Activated T-cell treated with anti-CD3 and anti-CD28 coated beads, Interleukin-2, amount 50 U/mL, for 72 hours (primary cell): ENCODE data around the gene SIX3. TPM values are rescaled to one million over a fixed set of nuclear protein-coding genes. Genes with fewer than 3 reads are reported as not detected.

ENCODE experiments used
- ATAC-seq, 2 donors: fragments of 150-1000 bp; cut with Tn5 transposase; replicated peaks in 1 of 2; 2 replicates each; pipeline ENCODE4 v1.10.0; 2021; ENCODE audit warnings: moderate library complexity in 2 of 2, mild to moderate bottlenecking in 1 of 2
- DNase-seq, 2 donors: peaks; one replicate each; pipeline ENCODE4 v3.0.0; 2021 to 2022; ENCODE audit warnings: mixed read lengths in 1 of 2
- H3K27ac Mint-ChIP-seq: one replicate; pipeline ENCODE4 v1.8.0; 2022; ENCODE audit warnings: mild to moderate bottlenecking, moderate library complexity, mixed read lengths
- H3K27me3 Mint-ChIP-seq: one replicate; pipeline ENCODE4 v1.8.0; 2022; ENCODE audit warnings: low read depth, mixed read lengths
- H3K36me3 Mint-ChIP-seq, 2 donors: one replicate each; pipeline ENCODE4 v1.8.0; 2022; ENCODE audit warnings: mixed read lengths in 2 of 2, mild to moderate bottlenecking in 1 of 2; ENCODE audit not compliant: insufficient read depth in 2 of 2
- H3K4me1 Mint-ChIP-seq: one replicate; pipeline ENCODE4 v1.8.0; 2022; ENCODE audit warnings: low read depth, mixed read lengths
- H3K4me3 Mint-ChIP-seq, 2 donors: one replicate each; pipeline ENCODE4 v1.8.0; 2022; ENCODE audit warnings: mild to moderate bottlenecking in 2 of 2, mixed read lengths in 2 of 2, moderate library complexity in 2 of 2
- H3K9me3 Mint-ChIP-seq, 2 donors: one replicate each; pipeline ENCODE4 v1.8.0; 2022; ENCODE audit warnings: mixed read lengths in 2 of 2
- total RNA-seq, 2 donors: library from RNA; stranded (reverse); gene quantifications; one replicate each; pipeline ENCODE4 v1.2.3, GENCODE V29; 2022

SIX3 gene
- total RNA-seq, 2 donors from 2014 or later: not detected

DNA sequence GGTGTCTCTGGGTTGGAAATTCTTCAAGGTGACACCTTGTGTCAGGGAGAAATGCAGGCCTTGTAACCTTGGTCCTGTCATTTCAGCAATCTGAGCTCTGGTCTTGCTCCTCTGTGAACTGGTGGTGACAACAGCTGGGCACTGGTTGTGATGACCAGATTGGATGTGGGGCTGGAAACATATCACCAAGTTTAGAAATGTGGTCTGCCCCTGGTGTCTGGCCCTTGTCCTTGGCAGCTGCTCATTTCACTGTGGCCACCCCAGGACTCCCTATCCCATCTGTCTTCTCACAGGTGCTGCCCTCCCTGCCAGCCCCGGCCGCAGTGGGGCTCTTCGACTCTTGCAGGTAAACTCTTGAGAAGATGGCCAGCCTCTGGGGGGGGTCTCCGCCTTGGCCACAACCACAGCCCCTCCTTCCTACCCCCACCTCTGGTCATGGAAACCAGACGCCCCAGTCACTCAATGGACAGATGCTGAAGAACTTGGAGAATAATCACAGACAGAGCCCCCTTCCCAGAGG, 20.7 kb downstream of the SIX3 start:
- Mint-ChIP-seq H3K36me3 (no peaks in the 10 kb centered on the region), H3K9me3 (no peaks in the 10 kb centered on the region), H3K27ac (no peak overlapping the region), H3K27me3 (peaks cover 40% of the 10 kb centered on the region), H3K4me3 (no peak overlapping the region), H3K4me1 (no peaks in the 10 kb centered on the region)
- no peak for DNase-seq
- no peak for ATAC-seq

DNA sequence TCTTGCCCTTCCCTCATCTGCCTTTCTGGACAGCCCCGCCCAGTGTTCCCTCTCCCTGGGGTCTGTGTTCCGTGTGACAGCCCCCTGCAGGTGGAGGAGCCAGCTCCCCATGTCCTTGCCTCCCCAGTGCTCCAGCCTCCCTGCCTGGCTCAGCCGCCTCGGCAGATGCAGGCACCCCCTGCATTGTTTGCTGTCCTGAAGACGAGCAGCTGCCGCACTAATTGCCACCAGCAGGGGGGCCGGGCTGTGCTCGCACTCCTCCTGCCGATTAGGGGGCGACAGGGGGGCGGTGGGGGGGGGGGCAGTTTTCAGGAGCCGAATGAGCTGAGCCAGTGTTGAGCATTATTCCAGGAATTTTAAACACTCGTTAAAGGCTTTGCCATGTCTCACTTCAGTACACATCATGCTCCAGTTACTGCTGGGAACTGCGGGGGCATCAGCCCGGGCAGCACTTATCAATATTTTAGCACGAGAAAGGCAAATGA, 23.3 kb downstream of the SIX3 start:
- H3K9me3 Mint-ChIP-seq: no peaks in the 10 kb centered on the region
- H3K4me1 Mint-ChIP-seq: no peaks in the 10 kb centered on the region
- no peaks in the 10 kb centered on the region for H3K36me3 Mint-ChIP-seq
- H3K4me3 Mint-ChIP-seq: no peak overlapping the region
- H3K27me3 Mint-ChIP-seq: peaks cover 34% of the 10 kb centered on the region
- H3K27ac Mint-ChIP-seq: no peak overlapping the region
- DNase-seq: no peak
- no peak for ATAC-seq

DNA sequence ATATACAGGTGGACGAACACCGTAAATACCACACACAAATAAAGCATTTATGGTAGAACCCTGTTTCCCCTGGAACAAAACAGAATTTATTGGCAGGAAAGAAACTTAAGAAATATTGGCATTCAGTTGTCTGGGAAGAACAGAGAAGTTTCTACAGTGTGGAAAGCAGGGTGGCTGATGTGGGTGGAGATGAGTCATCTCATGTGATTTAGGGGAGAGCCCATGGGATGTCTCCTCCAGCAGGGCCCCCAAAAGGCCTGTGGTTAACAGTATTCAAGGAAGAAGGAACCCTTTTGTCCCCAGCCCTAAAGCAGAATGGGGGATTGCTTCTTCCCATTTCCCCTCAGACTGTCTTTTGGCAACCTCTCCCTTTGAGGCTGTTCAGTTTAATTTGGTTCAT, 24.2 kb downstream of the SIX3 start:
- no peak overlapping the region for H3K27ac Mint-ChIP-seq
- no peaks in the 10 kb centered on the region for H3K9me3 Mint-ChIP-seq
- ATAC-seq (no peak), DNase-seq (no peak)
- no peaks in the 10 kb centered on the region for H3K36me3 Mint-ChIP-seq
- H3K4me3 Mint-ChIP-seq: no peak overlapping the region
- H3K4me1 Mint-ChIP-seq: no peaks in the 10 kb centered on the region
- peaks cover 30% of the 10 kb centered on the region for H3K27me3 Mint-ChIP-seq

DNA sequence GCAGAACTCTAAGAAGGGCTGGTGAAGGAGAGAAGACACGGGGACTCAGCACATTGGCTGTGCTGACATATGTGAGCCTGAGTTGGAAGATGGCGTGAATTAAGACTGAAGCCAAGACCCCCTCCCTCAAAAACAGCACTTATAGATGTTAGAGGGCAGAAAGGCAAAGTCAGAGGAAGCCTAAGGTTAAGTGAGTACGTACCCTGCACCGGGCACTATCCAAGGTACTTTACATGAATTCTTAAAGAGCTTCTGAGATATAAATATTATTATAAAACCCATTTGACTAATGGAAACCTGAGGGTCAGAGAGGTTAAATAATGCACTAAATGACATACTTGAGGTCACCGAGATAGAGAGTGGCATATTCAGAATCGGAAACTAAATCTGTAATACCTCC, 25.6 kb downstream of the SIX3 start:
- Mint-ChIP-seq H3K27me3 (peaks cover 19% of the 10 kb centered on the region), H3K4me1 (no peaks in the 10 kb centered on the region), H3K36me3 (no peaks in the 10 kb centered on the region), H3K4me3 (no peak overlapping the region), H3K27ac (no peak overlapping the region), H3K9me3 (no peaks in the 10 kb centered on the region)
- ATAC-seq (no peak), DNase-seq (no peak)

DNA sequence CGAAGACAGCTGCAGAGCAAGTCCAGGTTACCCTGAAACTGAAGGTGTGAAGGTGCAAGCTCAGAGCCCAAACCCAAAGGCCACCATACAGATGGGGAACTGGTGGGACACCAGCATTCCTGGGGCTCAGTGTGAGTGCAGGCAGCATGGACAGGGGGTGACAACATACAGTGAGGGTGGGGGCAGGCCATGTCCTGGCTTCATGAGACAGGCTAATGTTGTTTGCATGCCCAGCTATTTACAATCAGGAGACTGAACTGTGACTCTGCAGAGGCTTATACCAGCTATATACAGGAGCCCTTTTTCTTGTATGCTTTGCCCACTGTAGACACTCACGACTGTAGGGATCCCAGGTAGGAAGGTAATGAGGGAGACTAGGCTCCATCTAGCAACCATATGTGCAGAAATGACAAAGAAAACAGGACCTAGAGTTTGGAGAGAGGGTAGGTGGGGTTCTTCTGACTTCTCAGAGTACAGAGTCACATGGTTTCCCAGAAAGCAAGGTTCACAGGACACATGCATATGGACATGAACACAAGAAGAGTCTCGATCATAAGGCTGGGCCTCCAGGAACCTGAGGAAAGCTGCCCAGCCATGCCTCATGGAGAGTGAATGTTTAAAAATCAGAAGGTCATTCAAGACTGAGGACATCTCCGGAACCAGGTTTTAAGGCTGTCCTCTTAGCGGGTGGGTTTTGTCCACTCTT, 26.4 kb downstream of the SIX3 start:
- no peak for ATAC-seq
- H3K27ac Mint-ChIP-seq: no peak overlapping the region
- H3K36me3 Mint-ChIP-seq: no peaks in the 10 kb centered on the region
- peaks cover 17% of the 10 kb centered on the region for H3K27me3 Mint-ChIP-seq
- no peaks in the 10 kb centered on the region for H3K9me3 Mint-ChIP-seq
- H3K4me1 Mint-ChIP-seq: no peaks in the 10 kb centered on the region
- no peak overlapping the region for H3K4me3 Mint-ChIP-seq
- no peak for DNase-seq

DNA sequence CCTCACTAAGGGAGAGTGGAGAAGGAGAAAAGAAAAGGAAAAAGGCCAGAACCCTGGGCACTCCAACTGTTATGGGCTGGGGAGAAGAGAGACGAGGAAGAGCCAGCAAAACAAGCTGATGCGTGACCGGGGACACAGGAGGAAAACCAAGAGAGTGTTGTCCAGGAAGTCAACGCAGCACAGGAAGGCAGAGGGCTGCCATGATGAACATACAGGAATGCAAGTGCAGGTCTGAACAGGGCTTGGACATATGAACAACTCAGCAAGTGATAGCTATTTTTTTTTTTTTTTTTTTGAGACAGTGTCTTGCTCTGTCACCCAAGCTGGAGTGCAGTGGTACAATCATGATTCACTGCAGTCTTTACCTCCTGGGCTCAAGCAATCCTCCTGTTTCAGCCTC, 28.4 kb downstream of the SIX3 start:
- Mint-ChIP-seq H3K9me3 (no peaks in the 10 kb centered on the region), H3K27me3 (no peaks in the 10 kb centered on the region), H3K4me3 (no peak overlapping the region), H3K27ac (no peak overlapping the region), H3K36me3 (no peaks in the 10 kb centered on the region), H3K4me1 (no peaks in the 10 kb centered on the region)
- ATAC-seq (no peak), DNase-seq (no peak)

DNA sequence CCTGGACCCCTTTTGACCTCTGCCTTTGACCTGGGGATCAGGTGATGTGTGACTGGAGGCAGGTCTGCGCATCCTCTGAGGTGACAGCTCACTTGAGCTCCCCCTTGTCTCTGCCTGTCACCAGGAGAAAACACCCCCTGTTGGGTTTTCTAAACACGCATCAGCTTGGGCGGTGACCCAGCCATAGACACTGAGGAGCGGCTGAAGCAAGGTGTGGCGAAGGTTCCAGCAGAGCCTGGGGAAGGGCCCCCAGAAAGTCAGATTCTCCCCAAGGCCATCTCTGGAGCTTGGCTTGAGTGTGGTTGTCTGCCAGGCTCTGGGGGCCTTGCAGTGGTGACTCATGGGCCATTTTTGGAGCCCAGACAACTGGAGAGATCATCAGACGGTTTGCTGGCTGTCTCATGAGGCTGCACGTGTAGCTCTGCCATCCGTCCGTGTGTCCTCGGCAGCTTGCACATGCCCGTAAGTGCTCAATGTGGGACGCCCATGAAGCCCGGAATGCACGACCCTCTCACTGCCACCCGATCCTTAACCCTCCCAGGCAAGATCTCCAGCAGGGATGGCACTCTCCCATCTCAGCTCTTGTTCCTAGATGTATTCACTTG, 29.4 kb downstream of the SIX3 start:
- H3K4me3 Mint-ChIP-seq: no peak overlapping the region

DNA sequence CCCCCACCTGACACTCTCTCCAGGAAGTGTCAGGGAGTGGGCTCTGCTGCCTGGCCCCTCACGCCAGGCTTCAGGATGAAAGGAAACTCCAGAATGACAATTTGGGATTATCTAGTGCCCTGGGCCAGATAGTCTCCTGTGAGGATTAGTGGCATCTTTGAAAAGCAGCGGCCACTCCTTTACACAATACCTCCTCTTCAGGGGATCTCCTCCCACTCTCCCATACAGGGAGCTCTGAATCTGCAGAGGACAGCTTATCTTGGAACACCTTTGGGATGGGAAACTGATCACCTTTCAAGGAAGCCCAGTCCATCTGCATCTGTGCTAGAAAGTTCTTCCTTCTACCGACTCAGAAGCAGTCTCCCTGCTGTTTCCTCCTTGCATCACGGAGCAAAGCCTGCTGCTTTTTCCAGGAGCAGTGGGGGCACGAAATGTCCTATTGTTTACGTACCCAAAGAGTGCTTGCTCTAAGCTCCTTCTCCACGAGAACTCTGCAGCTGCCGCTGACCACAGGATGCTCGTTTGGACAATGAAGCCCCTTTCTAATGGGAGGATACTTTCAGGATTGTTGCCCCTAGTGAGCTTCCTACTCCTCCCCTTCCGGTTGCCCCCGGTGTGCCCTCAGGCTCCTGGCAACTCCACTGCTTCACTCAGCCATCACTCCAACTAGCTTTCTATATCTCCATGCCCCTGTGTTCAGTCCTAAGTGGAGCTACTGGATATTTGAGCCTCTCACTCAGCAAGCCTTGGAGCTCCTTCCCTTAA, 31.5 kb downstream of the SIX3 start:
- Mint-ChIP-seq H3K4me1 (no peaks in the 10 kb centered on the region), H3K9me3 (no peaks in the 10 kb centered on the region), H3K27me3 (peaks cover 11% of the 10 kb centered on the region), H3K4me3 (peak overlapping the region in 1 of 2 donors; percentile 17), H3K36me3 (no peaks in the 10 kb centered on the region), H3K27ac (no peak overlapping the region)
- ATAC-seq: no peak
- no peak for DNase-seq

More for the DNA sequence above, 29.4 kb downstream of the SIX3 start:
- Mint-ChIP-seq H3K9me3 (no peaks in the 10 kb centered on the region), H3K27ac (no peak overlapping the region), H3K4me1 (no peaks in the 10 kb centered on the region), H3K36me3 (no peaks in the 10 kb centered on the region), H3K27me3 (no peaks in the 10 kb centered on the region)
- ATAC-seq (no peak), DNase-seq (no peak)

DNA sequence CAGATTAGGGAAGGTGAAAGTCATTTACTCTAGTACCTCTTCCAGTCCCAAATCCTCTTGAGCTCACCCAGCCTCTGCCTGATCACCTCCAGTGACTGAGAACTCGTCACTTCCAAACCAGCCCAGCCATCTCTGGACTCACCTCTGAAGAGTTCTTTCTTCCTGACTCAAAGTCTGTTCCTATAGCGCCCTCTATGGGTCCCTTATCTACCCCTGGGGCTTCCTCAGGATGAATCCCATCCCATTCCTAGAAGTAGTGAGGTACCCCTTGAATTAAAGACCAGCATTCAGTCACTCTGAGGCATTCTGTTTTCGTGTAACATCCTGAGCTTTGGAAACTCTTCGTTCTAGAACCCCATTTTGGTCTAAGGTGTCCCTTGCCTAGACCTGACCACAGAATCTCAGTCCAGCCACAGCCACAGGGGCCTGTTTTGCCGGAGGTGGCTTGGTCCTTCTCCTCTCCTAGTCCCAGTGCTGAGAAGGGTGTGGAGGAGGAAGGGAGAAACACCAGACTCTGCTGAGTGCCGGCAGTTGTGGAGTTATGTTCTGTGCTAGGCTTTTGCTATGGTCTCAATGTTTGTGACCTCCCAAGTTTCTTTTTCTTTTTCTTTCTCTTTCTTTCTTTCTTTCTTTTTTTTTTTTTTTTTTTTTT, 32.7 kb downstream of the SIX3 start:
- Mint-ChIP-seq H3K27ac (no peak overlapping the region), H3K36me3 (no peaks in the 10 kb centered on the region), H3K27me3 (peaks cover 19% of the 10 kb centered on the region), H3K9me3 (no peaks in the 10 kb centered on the region), H3K4me3 (no peak overlapping the region), H3K4me1 (no peaks in the 10 kb centered on the region)
- peak in 1 of 2 donors; percentile 25 for DNase-seq
- no peak for ATAC-seq

DNA sequence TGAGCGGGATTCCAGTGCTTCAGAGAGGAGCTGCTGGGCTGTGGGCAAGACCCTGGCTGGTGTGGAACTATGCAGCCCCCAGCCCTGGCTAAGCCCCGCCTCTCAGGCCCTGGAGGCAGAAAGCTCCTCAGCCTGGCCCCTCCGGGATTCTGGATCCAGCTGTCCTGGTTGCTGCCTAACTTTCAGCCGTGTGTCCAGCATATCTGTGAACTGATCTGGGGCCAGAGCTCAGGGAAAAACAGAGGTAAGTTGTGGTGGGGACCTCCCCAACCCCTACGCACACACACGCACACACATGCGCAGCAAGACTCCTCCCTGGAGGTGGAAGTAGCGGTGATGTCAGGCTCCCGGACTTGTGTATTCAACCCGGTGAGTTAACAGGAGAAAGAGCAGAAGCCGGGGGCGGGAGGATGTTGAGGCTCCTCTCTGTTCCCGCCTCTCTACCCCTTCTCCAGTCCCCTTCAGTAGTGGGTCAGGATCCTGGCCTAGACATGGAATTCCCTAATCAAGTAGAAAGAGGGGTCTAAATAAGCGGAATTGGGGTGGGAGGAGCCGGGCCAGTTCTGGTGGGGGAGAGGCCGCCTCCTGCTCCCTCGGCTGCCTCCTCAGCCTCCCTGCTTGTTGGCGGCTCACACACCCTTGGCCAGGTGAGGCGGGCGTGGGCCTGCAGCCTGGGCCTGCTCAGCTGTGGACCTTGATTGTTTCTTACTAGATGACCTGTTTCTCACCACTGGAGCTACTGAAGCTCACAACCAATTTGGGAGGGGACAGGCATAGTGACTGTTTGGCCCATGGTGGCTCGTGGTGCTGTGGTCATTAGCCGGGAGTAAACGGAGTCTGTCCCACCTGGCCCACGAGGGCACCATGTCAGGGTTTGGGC, 34.3 kb downstream of the SIX3 start:
- ATAC-seq: no peak

DNA sequence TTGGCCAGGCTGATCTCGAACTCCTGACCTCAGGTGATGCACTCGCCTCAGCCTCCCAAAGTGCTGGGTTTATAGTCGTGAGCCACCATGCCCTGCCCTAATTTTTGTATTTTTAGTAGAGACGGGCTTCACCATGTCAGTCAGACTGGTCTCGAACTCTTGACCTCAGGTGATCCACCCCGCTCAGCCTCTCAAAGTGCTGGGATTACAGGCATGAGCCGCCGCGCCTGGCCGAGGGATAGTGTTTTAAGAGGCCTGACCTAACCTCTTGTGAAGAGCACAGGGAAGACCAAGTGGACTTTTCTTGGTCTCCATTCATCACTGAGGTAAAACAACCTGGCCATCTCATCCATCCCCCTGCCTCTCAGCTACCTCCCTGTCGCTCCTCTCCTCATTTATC, 38.1 kb downstream of the SIX3 start:
- no peaks in the 10 kb centered on the region for H3K36me3 Mint-ChIP-seq
- ATAC-seq: no peak
- peaks cover 41% of the 10 kb centered on the region for H3K27me3 Mint-ChIP-seq
- H3K9me3 Mint-ChIP-seq: no peaks in the 10 kb centered on the region
- H3K4me1 Mint-ChIP-seq: peaks cover 4% of the 10 kb centered on the region
- H3K27ac Mint-ChIP-seq: no peak overlapping the region
- DNase-seq: no peak
- H3K4me3 Mint-ChIP-seq: no peak overlapping the region

More for the DNA sequence above, 34.3 kb downstream of the SIX3 start:
- Mint-ChIP-seq H3K4me3 (peak overlapping the region in 1 of 2 donors; percentile 17), H3K27me3 (peaks cover 29% of the 10 kb centered on the region), H3K4me1 (no peaks in the 10 kb centered on the region), H3K27ac (no peak overlapping the region), H3K36me3 (no peaks in the 10 kb centered on the region), H3K9me3 (no peaks in the 10 kb centered on the region)
- no peak for DNase-seq
